H1 (cell line): ENCODE measurements around the gene SNTG2.

Source experiments
- CHD7 ChIP-seq: fragments of 300-600 bp; sonication (generic); IDR thresholded peaks from 2 replicates; pipeline ENCODE4 v1.7.1; 2012; ENCODE audit warnings: low read length, moderate library complexity, mild to moderate bottlenecking, inconsistent platforms; ENCODE audit not compliant: insufficient replicate concordance
- EZH2 ChIP-seq: fragments of 200-600 bp; sonication (generic); IDR thresholded peaks from 2 replicates; pipeline ENCODE4 v1.7.1; 2012; ENCODE audit warnings: low read depth, mild to moderate bottlenecking, moderate library complexity, low read length, inconsistent platforms; ENCODE audit not compliant: severe bottlenecking
- FOSL1 ChIP-seq: IDR thresholded peaks from 2 replicates; pipeline ENCODE4 v1.6.1; 2011; ENCODE audit warnings: mild to moderate bottlenecking, low read depth, low read length, moderate library complexity; ENCODE audit not compliant: insufficient read depth
- HDAC6 ChIP-seq: IDR thresholded peaks from one replicate; pipeline ENCODE4 v1.7.1; 2012; ENCODE audit warnings: low read depth, mild to moderate bottlenecking, inconsistent platforms, low read length, moderate library complexity
- POLR2A ChIP-seq, 2 experiments: IDR thresholded peaks; 1 replicate in 1 of 2; 2 replicates in 1 of 2; pipeline ENCODE4 v1.6.1; 2011; ENCODE audit warnings: low read depth in 2 of 2, low read length in 2 of 2, mild to moderate bottlenecking in 2 of 2; ENCODE audit errors: control extremely low read depth in 1 of 2
- POLR2AphosphoS5 ChIP-seq: IDR thresholded peaks from 2 replicates; pipeline ENCODE4 v1.6.1; 2011; ENCODE audit warnings: low read depth, low read length
- TF ChIP-seq, protein P1 (sequence below), 3 experiments: IDR thresholded peaks; 1 replicate in 2 of 3; 2 replicates in 1 of 3; pipeline versions ENCODE4 v1.5.1 to v1.6.1; 2011; ENCODE audit warnings: low read length in 3 of 3, mild to moderate bottlenecking in 3 of 3, inconsistent platforms in 2 of 3, low read depth in 1 of 3, moderate library complexity in 1 of 3; ENCODE audit not compliant: insufficient read depth in 1 of 3; ENCODE audit errors: control extremely low read depth in 1 of 3

GRCh38 chr2:1082456-1083205 is 132.0 kb downstream of the SNTG2 start:
- TF ChIP-seq, protein P1, sequence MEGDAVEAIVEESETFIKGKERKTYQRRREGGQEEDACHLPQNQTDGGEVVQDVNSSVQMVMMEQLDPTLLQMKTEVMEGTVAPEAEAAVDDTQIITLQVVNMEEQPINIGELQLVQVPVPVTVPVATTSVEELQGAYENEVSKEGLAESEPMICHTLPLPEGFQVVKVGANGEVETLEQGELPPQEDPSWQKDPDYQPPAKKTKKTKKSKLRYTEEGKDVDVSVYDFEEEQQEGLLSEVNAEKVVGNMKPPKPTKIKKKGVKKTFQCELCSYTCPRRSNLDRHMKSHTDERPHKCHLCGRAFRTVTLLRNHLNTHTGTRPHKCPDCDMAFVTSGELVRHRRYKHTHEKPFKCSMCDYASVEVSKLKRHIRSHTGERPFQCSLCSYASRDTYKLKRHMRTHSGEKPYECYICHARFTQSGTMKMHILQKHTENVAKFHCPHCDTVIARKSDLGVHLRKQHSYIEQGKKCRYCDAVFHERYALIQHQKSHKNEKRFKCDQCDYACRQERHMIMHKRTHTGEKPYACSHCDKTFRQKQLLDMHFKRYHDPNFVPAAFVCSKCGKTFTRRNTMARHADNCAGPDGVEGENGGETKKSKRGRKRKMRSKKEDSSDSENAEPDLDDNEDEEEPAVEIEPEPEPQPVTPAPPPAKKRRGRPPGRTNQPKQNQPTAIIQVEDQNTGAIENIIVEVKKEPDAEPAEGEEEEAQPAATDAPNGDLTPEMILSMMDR (IDR thresholded peaks at IDR 0.05; ENCODE audit: control extremely low read depth in 1 of 3, insufficient read depth in 1 of 3, low read depth in 1 of 3, low read length in 3 of 3), result no peak
- no peak for TF ChIP-seq POLR2A (IDR thresholded peaks at IDR 0.05; ENCODE audit: control extremely low read depth in 1 of 2, low read depth in 2 of 2, low read length in 2 of 2)
- no peak for TF ChIP-seq EZH2
- no peak for TF ChIP-seq POLR2AphosphoS5
- TF ChIP-seq FOSL1, result no peak
- no peak for TF ChIP-seq CHD7
- TF ChIP-seq HDAC6, result no peak
